OCI-LY1 (cell line): Measurements from ENCODE around the gene ATP8A1.

Experiments
- H2AFZ ChIP-seq: fragments of 200-600 bp; sonication (generic), shearing (Covaris generic); 2 replicates; pipeline ENCODE4 v1.6.0; 2014; ENCODE audit warnings: antibody characterized with exemption, mild to moderate bottlenecking, low read length
- H3F3A ChIP-seq: fragments of 200-600 bp; sonication (generic), shearing (Covaris generic); 2 replicates; pipeline ENCODE4 v1.6.0; 2014; ENCODE audit warnings: mild to moderate bottlenecking, antibody characterized with exemption, low read length, moderate library complexity; ENCODE audit not compliant: insufficient read depth
- H3K27ac ChIP-seq: fragments of 200-600 bp; sonication (generic); 2 replicates; pipeline ENCODE4 v1.5.1; 2014; ENCODE audit warnings: low read length, mixed run types, mild to moderate bottlenecking, low read depth; ENCODE audit not compliant: poor library complexity, severe bottlenecking
- H3K27me3 ChIP-seq: fragments of 200-600 bp; sonication (generic); 2 replicates; pipeline ENCODE4 v1.6.0; 2014; ENCODE audit warnings: antibody characterized with exemption, mild to moderate bottlenecking, low read length, moderate library complexity; ENCODE audit not compliant: insufficient read depth
- H3K36me3 ChIP-seq: fragments of 200-600 bp; sonication (generic); 2 replicates; pipeline ENCODE4 v1.6.1; 2014; ENCODE audit warnings: mild to moderate bottlenecking, antibody characterized with exemption, low read length, moderate library complexity, mixed read lengths; ENCODE audit not compliant: insufficient read depth
- H3K4me1 ChIP-seq: fragments of 200-600 bp; sonication (generic); 2 replicates; pipeline ENCODE4 v1.5.1; 2014; ENCODE audit warnings: mild to moderate bottlenecking, low read length, moderate library complexity; ENCODE audit not compliant: insufficient read depth, severe bottlenecking
- H3K4me2 ChIP-seq: fragments of 200-600 bp; sonication (generic), shearing (Covaris generic); 2 replicates; pipeline ENCODE4 v1.6.1; 2014; ENCODE audit warnings: low read length
- H3K4me3 ChIP-seq: fragments of 200-600 bp; sonication (generic); 2 replicates; pipeline ENCODE4 v1.5.1; 2014; ENCODE audit warnings: low read length, low read depth, mild to moderate bottlenecking, mixed read lengths; ENCODE audit not compliant: poor library complexity, severe bottlenecking
- H3K79me2 ChIP-seq: fragments of 200-600 bp; shearing (Covaris generic); 2 replicates; pipeline ENCODE4 v1.6.1; 2016; ENCODE audit warnings: mixed run types, low read length, mixed read lengths; ENCODE audit not compliant: insufficient read depth
- H3K9ac ChIP-seq: fragments of 200-600 bp; sonication (generic), shearing (Covaris generic); 2 replicates; pipeline ENCODE4 v1.6.1; 2014; ENCODE audit warnings: mild to moderate bottlenecking, low read length, mixed read lengths
- H3K9me2 ChIP-seq: fragments of 200-600 bp; sonication (generic), shearing (Covaris generic); 2 replicates; pipeline ENCODE4 v1.6.1; 2014; ENCODE audit warnings: low read depth, mild to moderate bottlenecking, low read length, mixed read lengths
- H3K9me3 ChIP-seq: fragments of 200-600 bp; shearing (Covaris generic); 2 replicates; pipeline ENCODE4 v1.6.1; 2014; ENCODE audit warnings: low read length, mixed read lengths
- H4K20me1 ChIP-seq: fragments of 200-600 bp; sonication (generic), shearing (Covaris generic); 2 replicates; pipeline ENCODE4 v1.6.0; 2016; ENCODE audit warnings: mild to moderate bottlenecking, low read length; ENCODE audit not compliant: insufficient read depth
- EZH2 ChIP-seq: fragments of 200-600 bp; sonication (generic), shearing (Covaris generic); IDR thresholded peaks from 2 replicates; pipeline ENCODE4 v1.8.0; 2017; ENCODE audit warnings: borderline replicate concordance, mixed run types, mild to moderate bottlenecking, antibody characterized with exemption, low read length, moderate library complexity, mixed read lengths
- TF ChIP-seq, protein P1 (sequence below): fragments of 200-600 bp; sonication (generic), shearing (Covaris generic); IDR thresholded peaks from 2 replicates; pipeline ENCODE4 v1.5.1; 2017; ENCODE audit warnings: mild to moderate bottlenecking, antibody characterized with exemption, low read length, moderate library complexity, mixed read lengths

The ATP8A1 gene

DNA sequence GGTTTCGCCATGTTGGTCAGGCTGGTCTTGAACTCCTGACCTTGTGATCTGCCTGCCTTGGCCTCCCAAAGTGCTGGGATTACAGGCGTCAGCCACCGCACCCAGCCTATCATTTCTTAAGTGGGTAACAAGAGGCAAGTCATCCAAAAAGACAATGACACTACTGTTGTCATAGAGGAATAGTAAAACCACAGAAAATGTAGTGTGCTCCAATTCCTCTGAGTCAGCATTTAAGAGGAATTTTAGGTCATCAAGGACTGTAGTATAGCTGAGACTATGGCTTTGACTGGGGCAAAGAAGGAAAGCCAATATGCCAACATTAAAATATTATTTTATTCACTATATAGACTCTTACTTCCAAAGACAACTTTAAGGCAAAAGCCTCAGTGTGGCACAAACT is 48.4 kb downstream of the ATP8A1 start:
- no peaks in the 10 kb centered on the region for H3F3A ChIP-seq
- H3K9me3 ChIP-seq: no peaks in the 10 kb centered on the region
- H3K79me2 ChIP-seq: no peaks in the 10 kb centered on the region
- H3K4me2 ChIP-seq: no peak overlapping the region
- H3K36me3 ChIP-seq: peaks cover 30% of the 10 kb centered on the region
- H2AFZ ChIP-seq: no peak overlapping the region
- H3K27me3 ChIP-seq: no peaks in the 10 kb centered on the region
- H3K9me2 ChIP-seq: no peaks in the 10 kb centered on the region
- H3K27ac ChIP-seq: no peak overlapping the region
- TF ChIP-seq, protein P1, sequence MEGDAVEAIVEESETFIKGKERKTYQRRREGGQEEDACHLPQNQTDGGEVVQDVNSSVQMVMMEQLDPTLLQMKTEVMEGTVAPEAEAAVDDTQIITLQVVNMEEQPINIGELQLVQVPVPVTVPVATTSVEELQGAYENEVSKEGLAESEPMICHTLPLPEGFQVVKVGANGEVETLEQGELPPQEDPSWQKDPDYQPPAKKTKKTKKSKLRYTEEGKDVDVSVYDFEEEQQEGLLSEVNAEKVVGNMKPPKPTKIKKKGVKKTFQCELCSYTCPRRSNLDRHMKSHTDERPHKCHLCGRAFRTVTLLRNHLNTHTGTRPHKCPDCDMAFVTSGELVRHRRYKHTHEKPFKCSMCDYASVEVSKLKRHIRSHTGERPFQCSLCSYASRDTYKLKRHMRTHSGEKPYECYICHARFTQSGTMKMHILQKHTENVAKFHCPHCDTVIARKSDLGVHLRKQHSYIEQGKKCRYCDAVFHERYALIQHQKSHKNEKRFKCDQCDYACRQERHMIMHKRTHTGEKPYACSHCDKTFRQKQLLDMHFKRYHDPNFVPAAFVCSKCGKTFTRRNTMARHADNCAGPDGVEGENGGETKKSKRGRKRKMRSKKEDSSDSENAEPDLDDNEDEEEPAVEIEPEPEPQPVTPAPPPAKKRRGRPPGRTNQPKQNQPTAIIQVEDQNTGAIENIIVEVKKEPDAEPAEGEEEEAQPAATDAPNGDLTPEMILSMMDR: no peak
- TF ChIP-seq EZH2: no peak
- no peaks in the 10 kb centered on the region for H3K4me1 ChIP-seq
- no peaks in the 10 kb centered on the region for H4K20me1 ChIP-seq
- no peak overlapping the region for H3K9ac ChIP-seq
- H3K4me3 ChIP-seq: no peak overlapping the region

DNA sequence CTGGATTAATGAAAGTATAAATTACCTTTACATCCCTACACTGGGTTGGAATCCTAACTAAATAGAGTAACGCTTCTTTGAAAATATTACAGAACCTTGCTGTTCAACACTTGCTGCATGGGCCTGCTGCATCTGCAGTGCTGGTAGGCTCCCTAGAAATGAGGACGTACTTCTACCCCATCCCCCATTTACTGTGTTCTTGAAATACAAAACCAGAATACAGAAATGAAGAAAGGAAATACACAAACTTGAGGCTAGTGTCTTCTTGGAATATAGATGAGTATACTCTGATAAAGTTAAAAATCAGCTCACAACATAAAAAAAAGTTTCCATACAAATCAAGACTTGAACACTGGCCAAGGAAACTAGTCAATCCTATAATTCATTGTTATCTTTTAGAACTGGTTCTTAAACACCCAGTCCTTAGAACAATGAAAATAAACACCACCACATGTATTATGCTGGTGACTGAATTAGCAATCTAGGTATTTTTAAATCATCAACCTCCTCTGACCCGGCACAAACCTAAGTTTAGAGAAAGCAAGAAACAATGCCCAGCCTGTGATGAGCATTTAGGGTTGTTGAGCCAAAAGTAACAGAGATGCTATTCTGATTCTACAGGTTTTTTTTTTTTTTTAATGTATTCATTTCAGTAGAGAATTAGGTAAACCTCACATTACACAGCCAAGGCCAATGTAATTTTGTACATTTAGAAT is 49.7 kb downstream of the ATP8A1 start:
- H3K36me3 ChIP-seq: peaks cover 25% of the 10 kb centered on the region
- no peak overlapping the region for H2AFZ ChIP-seq
- no peak overlapping the region for H3K4me2 ChIP-seq
- H3K4me1 ChIP-seq: no peaks in the 10 kb centered on the region
- TF ChIP-seq, protein P1: no peak
- no peak for TF ChIP-seq EZH2
- no peaks in the 10 kb centered on the region for H3K9me3 ChIP-seq
- H4K20me1 ChIP-seq: no peaks in the 10 kb centered on the region
- no peaks in the 10 kb centered on the region for H3F3A ChIP-seq
- H3K9me2 ChIP-seq: no peaks in the 10 kb centered on the region
- H3K27ac ChIP-seq: no peak overlapping the region
- H3K9ac ChIP-seq: no peak overlapping the region
- H3K27me3 ChIP-seq: no peaks in the 10 kb centered on the region
- H3K79me2 ChIP-seq: no peaks in the 10 kb centered on the region
- H3K4me3 ChIP-seq: no peak overlapping the region

DNA sequence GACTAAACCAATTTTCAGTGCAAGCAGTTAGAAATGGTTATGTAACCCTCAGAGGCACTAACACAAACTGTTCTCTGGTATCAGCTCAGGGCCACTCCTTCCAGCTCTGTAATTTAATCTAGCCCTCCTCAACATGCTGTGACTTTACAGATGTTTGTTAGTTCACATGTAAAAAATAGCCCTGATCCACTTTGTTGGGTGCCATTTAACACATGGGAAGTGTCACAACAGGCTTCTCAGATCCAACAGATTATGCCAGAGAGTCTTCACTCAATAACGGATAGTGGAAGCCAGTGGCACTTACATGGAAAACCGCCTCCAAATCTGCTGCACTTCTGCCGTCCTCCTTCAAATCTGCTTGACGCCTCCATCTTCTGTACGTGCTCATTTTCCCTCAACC is 51.6 kb downstream of the ATP8A1 start:
- Histone ChIP-seq H3K27ac (no peak overlapping the region), H3F3A (no peaks in the 10 kb centered on the region), H3K4me1 (peaks cover 10% of the 10 kb centered on the region), H4K20me1 (no peaks in the 10 kb centered on the region), H3K27me3 (no peaks in the 10 kb centered on the region), H3K79me2 (no peaks in the 10 kb centered on the region), H2AFZ (no peak overlapping the region), H3K9me3 (no peaks in the 10 kb centered on the region), H3K4me2 (no peak overlapping the region), H3K36me3 (peaks cover 7% of the 10 kb centered on the region; the same call in 1 of the 2 replicates), H3K9ac (no peak overlapping the region), H3K4me3 (no peak overlapping the region), H3K9me2 (no peaks in the 10 kb centered on the region)
- TF ChIP-seq, protein P1: no peak
- no peak for TF ChIP-seq EZH2
